Endothelial cell of hepatic sinusoid (primary cell): ENCODE measurements around the gene UPB1.

ENCODE experiments used
- in situ Hi-C: cut with HindIII; loops from 2 replicates; pipeline ENCODE4 v1.10.0; 2017; ENCODE audit warnings: low sequenced_read_pairs

The UPB1 gene

DNA sequence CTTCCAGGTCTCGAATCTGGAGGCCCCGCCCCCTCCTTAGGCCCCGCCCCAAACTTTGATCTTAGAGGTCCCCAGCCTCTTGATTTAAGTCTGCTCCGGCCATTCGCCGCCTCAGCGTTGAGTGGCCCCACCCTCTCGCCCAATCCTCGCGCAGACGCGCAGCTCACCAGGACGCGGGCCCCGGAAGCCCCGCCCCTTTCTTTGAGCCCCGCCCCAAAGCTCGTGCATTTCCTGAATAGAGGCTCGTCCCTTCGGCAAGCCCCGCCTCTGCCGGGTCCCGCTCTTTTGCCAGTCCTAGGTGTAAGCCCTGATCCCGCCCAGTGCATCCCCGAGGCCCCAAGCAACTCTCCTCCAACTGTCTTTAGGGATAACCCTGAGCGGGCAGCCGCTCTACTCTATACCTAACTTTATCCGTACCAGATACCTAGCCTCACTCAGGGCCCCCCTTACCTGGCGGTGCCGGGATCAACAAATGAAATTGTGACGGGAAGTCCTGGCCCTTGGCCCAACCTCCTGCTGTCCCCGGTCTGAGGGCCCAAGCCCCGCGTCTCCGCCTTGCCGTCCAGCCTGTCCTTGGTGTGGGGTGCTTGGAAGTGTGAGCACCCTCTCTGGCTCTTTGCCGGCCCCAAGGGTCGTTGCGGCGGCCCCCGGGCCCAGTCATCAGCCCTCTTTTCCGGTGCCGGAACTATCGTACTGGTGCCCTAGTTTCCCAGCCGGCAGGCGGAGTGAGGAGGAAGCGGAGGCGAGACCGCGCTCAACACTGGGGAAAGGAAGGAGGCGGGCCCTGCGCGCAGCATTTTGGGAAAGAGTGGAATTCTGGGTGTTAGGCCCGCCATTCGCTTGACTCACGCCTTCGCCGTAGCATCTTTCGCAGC is 60.3 kb downstream of the UPB1 start, which contains the start of gene SNRPD3:
SNRPD3 (plus strand) TSS at position 835 of the 875 bp plus-strand sequence. CDS start 1,676 bp downstream, outside the sequence.
- in situ Hi-C loops, result no loop called here

DNA sequence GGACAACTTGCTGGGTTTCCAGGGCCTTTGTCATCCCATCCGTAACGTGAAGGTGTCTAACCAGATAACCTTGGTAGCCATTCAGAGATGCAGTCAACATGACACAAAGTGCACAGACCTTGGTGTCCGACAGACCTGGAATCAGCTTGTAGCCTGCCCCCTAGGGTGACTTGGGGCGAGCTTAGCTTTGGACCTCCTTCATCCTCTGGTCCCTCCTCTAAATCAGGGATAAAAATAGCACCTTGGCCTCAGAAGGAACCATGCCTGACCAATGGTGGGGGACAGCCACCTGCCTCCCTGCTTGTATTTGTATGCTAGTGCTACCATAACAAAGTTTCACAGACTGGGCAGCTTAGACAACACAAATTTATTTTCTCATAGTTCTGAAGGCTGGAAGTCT is 64.3 kb downstream of the UPB1 start:
- in situ Hi-C loops, result no loop called here

DNA sequence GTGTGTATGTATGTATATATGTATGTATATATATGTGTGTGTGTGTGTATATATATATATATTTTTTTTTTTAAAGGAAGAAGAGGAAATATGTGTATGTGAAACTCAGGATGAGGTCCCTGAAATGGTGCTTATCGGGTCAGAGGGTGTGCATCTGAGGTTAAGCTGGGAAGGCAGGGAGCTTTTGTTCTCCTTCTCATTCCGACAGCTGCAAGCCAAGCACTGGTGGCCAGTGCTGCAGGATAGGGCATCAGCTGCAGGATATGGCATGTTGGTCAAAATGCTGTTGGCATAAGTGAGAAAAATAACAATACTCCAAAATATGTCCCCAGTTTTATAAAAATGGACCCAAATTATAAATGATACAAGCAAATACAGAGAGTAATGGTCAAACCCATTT is 68.1 kb downstream of the UPB1 start:
- in situ Hi-C loops, result no loop called here

DNA sequence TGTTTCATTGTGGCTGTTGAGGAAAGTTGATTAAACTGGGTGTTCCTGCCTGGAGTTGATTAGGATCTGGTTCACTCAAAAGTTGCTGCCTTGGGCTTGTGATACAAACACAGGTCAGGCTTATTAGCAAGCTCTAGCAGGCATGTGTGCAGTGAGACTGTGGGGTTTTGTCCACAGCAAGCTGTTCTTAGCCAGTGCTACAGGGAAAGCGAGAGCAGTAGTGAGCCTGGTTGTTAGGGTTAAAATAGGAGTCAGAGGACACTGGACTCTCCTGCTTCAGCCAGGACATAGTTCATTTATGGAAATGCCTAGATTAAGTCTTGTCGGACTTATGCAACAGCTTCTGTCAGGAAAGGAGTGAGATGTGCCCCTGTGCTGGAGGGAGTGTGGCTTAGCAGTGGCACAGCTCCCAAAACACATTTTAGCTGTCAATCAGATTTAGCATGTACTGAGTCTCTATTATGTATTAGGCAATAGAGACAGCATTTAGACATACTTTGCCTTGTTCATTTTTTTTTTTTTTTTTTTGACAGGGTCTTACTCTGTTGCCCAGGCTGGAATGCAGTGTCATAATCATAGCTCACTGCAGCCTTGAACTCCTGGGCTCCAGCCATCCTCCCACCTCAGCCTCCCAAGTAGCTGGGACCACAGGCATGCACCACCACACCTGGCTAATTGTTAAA is 69.4 kb downstream of the UPB1 start:
- in situ Hi-C loops, result no loop called here

DNA sequence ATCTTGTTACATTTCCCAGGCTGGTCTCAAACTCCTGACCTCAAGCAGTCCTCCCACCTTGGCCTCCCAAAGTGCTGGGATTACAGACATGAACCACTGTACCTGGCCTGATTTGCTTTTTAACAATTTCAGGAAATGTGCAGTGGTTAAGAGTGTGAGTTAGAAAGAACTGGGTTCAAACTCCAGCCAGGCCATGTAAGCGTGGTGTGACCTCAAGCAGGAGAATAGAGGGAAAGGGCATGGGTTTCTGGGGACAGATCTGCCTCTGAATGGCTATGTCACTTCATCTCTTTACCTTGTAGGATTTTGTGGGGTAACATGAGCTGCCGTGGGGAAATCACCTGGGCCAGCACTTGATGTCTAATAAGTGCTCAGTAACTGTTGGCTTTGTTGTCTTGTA is 69.9 kb downstream of the UPB1 start:
- in situ Hi-C loops, result no loop called here

DNA sequence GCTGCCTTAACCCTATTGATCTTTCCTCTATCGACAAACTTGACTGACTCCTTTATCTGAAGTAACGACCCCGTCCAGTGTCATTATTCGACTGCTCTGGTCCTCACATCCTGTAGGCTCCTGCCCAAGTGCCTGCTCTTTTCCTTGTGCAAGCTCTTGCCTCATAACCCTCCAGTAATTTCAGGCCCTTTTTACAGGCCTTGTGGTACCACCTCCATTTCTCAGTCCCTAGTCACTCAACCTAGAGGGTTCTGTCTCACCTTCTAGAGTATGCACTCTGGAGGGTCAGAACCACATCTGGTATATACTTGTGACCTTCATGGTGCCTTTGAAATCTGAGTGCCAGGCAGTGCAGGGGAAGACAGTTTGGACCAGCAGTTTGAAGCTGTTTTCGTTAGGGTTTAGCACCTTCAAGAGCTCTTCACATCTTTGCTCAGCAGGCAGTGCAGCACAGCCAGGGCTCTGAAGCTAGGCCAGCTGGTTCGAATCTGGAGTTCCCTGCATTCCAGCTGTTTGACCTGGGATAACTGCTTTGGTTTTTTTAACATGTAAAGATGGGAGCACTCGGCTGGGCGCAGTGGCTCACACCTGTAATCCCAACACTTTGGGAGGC is 71.9 kb downstream of the UPB1 start:
- in situ Hi-C loops, result no loop called here

DNA sequence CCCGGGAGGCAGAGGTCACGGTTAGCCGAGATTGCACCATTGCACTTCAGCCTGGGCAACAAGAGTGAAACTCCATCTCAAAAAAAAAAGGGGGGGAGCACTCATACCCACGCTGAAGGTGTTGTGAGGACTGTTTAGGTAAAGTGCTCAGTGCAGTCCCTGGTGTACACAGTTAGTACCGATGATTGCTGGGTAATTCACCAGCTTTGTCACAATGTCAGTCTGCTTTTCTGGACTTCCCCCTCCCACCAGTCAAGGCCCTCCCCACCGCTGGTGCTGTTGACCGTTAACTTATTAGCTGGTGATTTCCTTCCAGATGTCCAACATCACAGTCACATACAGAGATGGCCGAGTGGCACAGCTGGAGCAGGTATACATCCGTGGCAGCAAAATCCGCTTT is 72.5 kb downstream of the UPB1 start:
- in situ Hi-C loops, result no loop called here

DNA sequence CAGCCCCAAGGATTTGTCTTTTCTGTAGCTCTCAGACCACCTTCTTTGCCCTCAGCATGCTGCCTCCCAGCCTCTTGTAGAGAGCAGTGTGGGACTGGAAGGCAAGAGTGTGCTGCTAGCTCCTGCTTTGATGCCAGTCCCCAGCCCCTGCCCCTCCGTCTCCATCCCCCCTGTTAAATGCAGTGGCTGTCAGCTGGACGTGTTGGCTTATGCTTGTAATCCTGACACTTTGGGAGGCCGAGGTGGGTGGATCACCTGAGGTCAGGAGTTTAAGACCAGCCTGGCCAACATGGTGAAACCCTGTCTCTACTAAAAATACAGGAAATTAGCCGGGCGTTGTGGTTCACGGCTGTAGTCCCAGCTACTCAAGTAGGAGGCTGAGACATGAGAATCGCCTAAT is 76.1 kb downstream of the UPB1 start:
- in situ Hi-C loops, result no loop called here

DNA sequence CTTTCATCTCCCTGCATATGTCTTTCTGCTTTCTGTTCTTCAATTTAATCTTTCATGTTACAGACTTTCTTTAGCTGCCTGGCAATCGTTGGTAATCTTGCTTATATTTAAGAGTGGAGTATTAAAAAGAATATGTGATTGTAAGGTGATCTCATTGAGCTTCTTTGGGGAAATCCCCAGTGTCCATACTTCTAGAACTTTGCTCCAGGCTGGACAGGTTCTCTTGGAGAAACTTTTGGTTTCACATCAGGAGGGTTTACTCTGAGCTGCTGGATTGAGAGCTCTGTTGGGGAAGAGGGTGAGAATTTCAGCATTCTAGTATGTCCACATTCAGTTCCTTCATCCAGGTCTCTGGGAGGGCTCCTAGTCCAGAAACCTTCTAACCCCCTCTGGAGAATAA is 81.6 kb downstream of the UPB1 start:
- in situ Hi-C loops, result no loop called here
